Activated effector memory CD4-positive, alpha-beta T cell treated with Interleukin-2 at 50 U/mL for 16 hours (primary cell): ENCODE measurements around the gene NFKB1.

Source experiments
- DNase-seq: peaks from one replicate; pipeline ENCODE4 v3.0.0-alpha.2; 2020

Gene NFKB1

GRCh38 chr4:102632241-102633065 lies 131.3 kb downstream of the NFKB1 start:
- no peak for DNase-seq

GRCh38 chr4:102633100-102633499 lies 131.9 kb downstream of the NFKB1 start:
- DNase-seq, result no peak

GRCh38 chr4:102637391-102637790 lies 136.2 kb downstream of the NFKB1 start:
- no peak for DNase-seq

- DNase-seq, result no peak
Observed at GRCh38 chr4:102638621-102639020, 137.5 kb downstream of the NFKB1 start.

- DNase-seq, result no peak
Observed at GRCh38 chr4:102639598-102639997, 138.4 kb downstream of the NFKB1 start.

GRCh38 chr4:102640669-102641068 lies 139.5 kb downstream of the NFKB1 start:
- DNase-seq, result no peak

- DNase-seq, result no peak
Observed at GRCh38 chr4:102641793-102642192, 140.6 kb downstream of the NFKB1 start.

GRCh38 chr4:102642631-102643298 lies 141.6 kb downstream of the NFKB1 start:
- DNase-seq, result no peak

GRCh38 chr4:102647117-102647516 lies 146.0 kb downstream of the NFKB1 start:
- DNase-seq, result no peak

- DNase-seq, result no peak
Observed at GRCh38 chr4:102657206-102657605, 156.0 kb downstream of the NFKB1 start.

GRCh38 chr4:102663073-102663472 lies 161.9 kb downstream of the NFKB1 start:
- no peak for DNase-seq

- no peak for DNase-seq
Observed at GRCh38 chr4:102665527-102665926, 164.4 kb downstream of the NFKB1 start.
